Lower leg skin (tissue), 4 donors: ENCODE results near the gene C19orf44. TPM values are rescaled to one million over a fixed set of nuclear protein-coding genes. Genes with fewer than 3 reads are reported as not detected.
"Not testable (repeated sequence)": the region's sequence is repeated elsewhere in the genome, so short reads cannot be mapped to it uniquely, and the experiment has no call there.

ENCODE experiments used
- DNase-seq, 2 donors: peaks; one replicate each; pipeline ENCODE4 v3.0.0-alpha.2; 2019; ENCODE audit warnings: low spot score in 2 of 2
- H3K4me3 ChIP-seq: fragments of 200-600 bp; sonication (generic); 2 replicates; pipeline ENCODE4 v1.5.1; 2017; ENCODE audit warnings: mild to moderate bottlenecking, low read depth; ENCODE audit not compliant: poor library complexity, severe bottlenecking
- POLR2A ChIP-seq, 2 donors: fragments of 450-650 bp; IDR thresholded peaks; one replicate each; pipeline ENCODE4 v1.6.1; 2016 to 2017; ENCODE audit warnings: antibody characterized with exemption in 2 of 2, mild to moderate bottlenecking in 1 of 2, moderate library complexity in 1 of 2
- WGBS, 2 donors: methylation state at CpG; one replicate each; pipeline ENCODE4 v1.1.5; 2018; 5-methylcytosine and 5-hydroxymethylcytosine counted together
- intact Hi-C: fragments of 100-400 bp; cut with DNase I; formaldehyde crosslinking; loops from one replicate; pipeline ENCODE4 v1.15.0; 2023; ENCODE audit warnings: low total_unique reads
- total RNA-seq, 4 donors: library from RNA; depleted of rRNA; stranded (reverse); fragments of >200 nt; gene quantifications; one replicate each; pipeline ENCODE4 v1.1.0, GENCODE V29; 2016
- TF ChIP-seq, protein P1 (sequence below), 3 donors: fragments of 450-650 bp; IDR thresholded peaks; one replicate each; pipeline ENCODE4 v1.5.1; 2016; ENCODE audit warnings: antibody characterized with exemption in 3 of 3, mild to moderate bottlenecking in 3 of 3, moderate library complexity in 2 of 3

C19orf44 gene
- total RNA-seq, 4 donors from 2014 or later: 3.7 to 5.0 (median 4.8) TPM

GRCh38 chr19:16463991-16464575 is 32.1 kb upstream of the C19orf44 start:
- intact Hi-C loops: no loop called here
- H3K4me3 ChIP-seq: no peak overlapping the region
- DNase-seq: no peak
- WGBS, 2 donors: 82 to 90% methylated on average over 12 of the region's 12 CpGs
- TF ChIP-seq, protein P1, sequence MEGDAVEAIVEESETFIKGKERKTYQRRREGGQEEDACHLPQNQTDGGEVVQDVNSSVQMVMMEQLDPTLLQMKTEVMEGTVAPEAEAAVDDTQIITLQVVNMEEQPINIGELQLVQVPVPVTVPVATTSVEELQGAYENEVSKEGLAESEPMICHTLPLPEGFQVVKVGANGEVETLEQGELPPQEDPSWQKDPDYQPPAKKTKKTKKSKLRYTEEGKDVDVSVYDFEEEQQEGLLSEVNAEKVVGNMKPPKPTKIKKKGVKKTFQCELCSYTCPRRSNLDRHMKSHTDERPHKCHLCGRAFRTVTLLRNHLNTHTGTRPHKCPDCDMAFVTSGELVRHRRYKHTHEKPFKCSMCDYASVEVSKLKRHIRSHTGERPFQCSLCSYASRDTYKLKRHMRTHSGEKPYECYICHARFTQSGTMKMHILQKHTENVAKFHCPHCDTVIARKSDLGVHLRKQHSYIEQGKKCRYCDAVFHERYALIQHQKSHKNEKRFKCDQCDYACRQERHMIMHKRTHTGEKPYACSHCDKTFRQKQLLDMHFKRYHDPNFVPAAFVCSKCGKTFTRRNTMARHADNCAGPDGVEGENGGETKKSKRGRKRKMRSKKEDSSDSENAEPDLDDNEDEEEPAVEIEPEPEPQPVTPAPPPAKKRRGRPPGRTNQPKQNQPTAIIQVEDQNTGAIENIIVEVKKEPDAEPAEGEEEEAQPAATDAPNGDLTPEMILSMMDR (IDR thresholded peaks at IDR 0.05): no peak
- TF ChIP-seq POLR2A (IDR thresholded peaks at IDR 0.05): no peak

DNA sequence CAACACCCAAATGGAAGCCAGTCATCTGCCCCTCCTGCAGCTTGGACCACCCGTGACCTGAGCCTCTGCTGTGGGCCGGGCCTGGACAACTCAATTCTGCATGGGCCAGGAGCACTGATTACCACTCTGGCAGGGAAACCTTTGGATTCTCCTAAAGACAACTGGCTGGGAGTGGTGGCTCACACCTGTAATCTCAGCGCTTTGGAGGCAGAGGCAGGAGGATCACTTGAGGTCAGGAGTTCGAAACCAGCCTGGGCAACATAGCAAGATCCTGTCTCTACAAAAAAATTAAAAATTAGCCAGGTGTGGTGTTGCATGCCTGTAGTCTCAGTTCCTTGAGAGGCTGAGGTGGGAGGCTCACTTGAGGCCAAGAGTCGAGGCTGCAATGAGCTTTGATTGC is 31.0 kb upstream of the C19orf44 start:
- WGBS, 2 donors: 88 to 93% methylated on average over 5 of the region's 5 CpGs
- TF ChIP-seq, protein P1 (IDR thresholded peaks at IDR 0.05): no peak
- no peak for TF ChIP-seq POLR2A (IDR thresholded peaks at IDR 0.05)
- no peak for DNase-seq

GRCh38 chr19:16466802-16467427 is 29.3 kb upstream of the C19orf44 start:
- intact Hi-C loops, H3K4me3 ChIP-seq, DNase-seq: not testable (repeated sequence)
- 85 to 88% methylated on average over 12 of the region's 12 CpGs for WGBS, 2 donors

More for the DNA sequence above, 31.0 kb upstream of the C19orf44 start:
- no peak overlapping the region for H3K4me3 ChIP-seq
- intact Hi-C loops: no loop called here

DNA sequence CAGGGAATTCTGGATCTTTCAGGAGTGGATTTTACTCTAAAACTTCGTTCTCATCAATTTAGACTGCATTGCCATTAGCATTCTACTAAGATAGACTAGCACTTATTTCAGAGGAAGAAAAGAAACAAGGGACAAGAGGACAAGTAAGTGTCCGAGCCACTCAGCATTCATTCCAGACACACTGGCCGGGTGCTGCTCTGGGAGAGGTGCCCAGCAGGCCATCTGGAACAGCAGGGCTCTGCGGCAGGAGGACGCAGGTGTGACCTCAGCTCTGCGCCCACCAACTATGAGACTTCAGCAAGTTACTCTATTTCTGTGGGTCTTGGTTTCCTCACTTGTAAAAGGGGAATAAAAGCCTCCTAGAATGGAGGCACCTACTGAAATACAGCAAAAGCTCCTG is 28.6 kb upstream of the C19orf44 start:
- 74 to 79% methylated on average over 6 of the region's 6 CpGs for WGBS, 2 donors
- TF ChIP-seq, protein P1 (IDR thresholded peaks at IDR 0.05): no peak
- no peak for TF ChIP-seq POLR2A (IDR thresholded peaks at IDR 0.05)
- H3K4me3 ChIP-seq: no peak overlapping the region
- no peak for DNase-seq
- intact Hi-C loops: no loop called here

DNA sequence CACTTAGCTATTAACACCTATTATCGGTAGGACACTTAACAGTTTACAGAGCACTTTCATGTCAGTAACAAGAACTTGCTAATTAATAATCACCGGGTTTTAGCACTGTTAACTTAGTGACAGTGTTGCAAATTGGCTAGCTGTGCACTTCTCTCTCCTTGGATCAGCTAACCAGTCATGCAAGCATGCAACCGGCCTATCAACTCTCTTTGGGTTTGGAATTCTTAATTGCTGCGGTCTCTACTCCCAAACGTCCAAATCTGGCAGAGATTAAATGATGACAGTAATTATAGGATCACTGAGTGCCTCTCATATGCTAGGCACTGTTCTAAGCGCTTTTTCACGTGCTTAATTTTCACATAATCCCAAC is 25.7 kb upstream of the C19orf44 start:
- no peak overlapping the region for H3K4me3 ChIP-seq
- TF ChIP-seq, protein P1 (IDR thresholded peaks at IDR 0.05): no peak
- no peak for TF ChIP-seq POLR2A (IDR thresholded peaks at IDR 0.05)
- intact Hi-C loops: no loop called here
- DNase-seq: no peak
- WGBS, 2 donors: 15 to 29% methylated on average over 7 of the region's 7 CpGs

- WGBS, 2 donors: 0 to 1% methylated on average over 29 to 54 of the region's 67 CpGs
- TF ChIP-seq POLR2A (IDR thresholded peaks at IDR 0.05): no peak
- TF ChIP-seq, protein P1 (IDR thresholded peaks at IDR 0.05): no peak
- intact Hi-C loops: no loop called here
- peak in 1 of 2 donors; percentile 89 for DNase-seq
- H3K4me3 ChIP-seq: peak overlapping the region; percentile 71
Measured at GRCh38 chr19:16470911-16471811, 25.0 kb upstream of the C19orf44 start.

DNA sequence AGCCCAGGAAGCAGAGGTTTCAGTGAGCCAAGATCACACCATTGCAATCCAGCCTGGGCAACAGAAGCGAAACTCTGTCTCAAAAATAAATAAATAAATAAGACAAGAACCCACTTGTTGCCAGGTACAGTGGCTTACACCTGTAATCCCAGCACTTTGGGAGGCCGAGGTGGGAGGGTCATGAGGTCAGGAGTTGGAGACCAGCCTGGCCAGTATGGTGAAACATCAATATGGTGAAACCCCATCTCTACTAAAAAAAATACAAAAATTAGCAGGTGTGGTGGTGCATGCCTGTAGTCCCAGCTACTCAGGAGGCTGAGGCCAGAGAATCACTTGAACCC is 23.7 kb upstream of the C19orf44 start:
- 40 to 48% methylated on average over 2 of the region's 2 CpGs for WGBS, 2 donors
- intact Hi-C loops, DNase-seq, H3K4me3 ChIP-seq: not testable (repeated sequence)
